MV-4-11 (cell line): ENCODE data around the gene PRPS2.
A peak's percentile ranks its signal among the peaks of the same experiment; 100 is the strongest.

ENCODE experiments used
- DNase-seq: peaks from one replicate; lab custom pipeline; 2025; lab: John Stamatoyannopoulos, UW

The PRPS2 gene

GRCh38 chrX:12791257-12792228 is at the start of gene PRPS2:
TSS of gene PRPS2 (plus strand) at chrX:12791412. CDS start at chrX:12791498, 86 bp downstream.
- peak; percentile 38 for DNase-seq

- no peak for DNase-seq
Measured at GRCh38 chrX:12741416-12741815, 49.8 kb upstream of the PRPS2 start.

GRCh38 chrX:12747433-12747832 is 43.8 kb upstream of the PRPS2 start:
- DNase-seq: no peak

GRCh38 chrX:12751887-12752286 is 39.3 kb upstream of the PRPS2 start:
- no peak for DNase-seq

GRCh38 chrX:12753366-12753765 is 37.8 kb upstream of the PRPS2 start:
- DNase-seq: no peak

- DNase-seq: peak; percentile 46
Measured at GRCh38 chrX:12758291-12758690, 32.9 kb upstream of the PRPS2 start.

GRCh38 chrX:12767856-12768255 is 23.4 kb upstream of the PRPS2 start:
- DNase-seq: no peak

- DNase-seq: no peak
Measured at GRCh38 chrX:12768491-12768890, 22.7 kb upstream of the PRPS2 start.

GRCh38 chrX:12770440-12770839 is 20.8 kb upstream of the PRPS2 start:
- no peak for DNase-seq

- peak; percentile 81 for DNase-seq
Measured at GRCh38 chrX:12771445-12772069, 19.7 kb upstream of the PRPS2 start.

GRCh38 chrX:12777670-12778069 is 13.5 kb upstream of the PRPS2 start:
- DNase-seq: no peak

- no peak for DNase-seq
Measured at GRCh38 chrX:12779534-12779933, 11.7 kb upstream of the PRPS2 start.

- no peak for DNase-seq
Measured at GRCh38 chrX:12788645-12789044, 2.6 kb upstream of the PRPS2 start.

GRCh38 chrX:12789976-12790375 is 1.2 kb upstream of the PRPS2 start:
- DNase-seq: no peak

- DNase-seq: no peak
Measured at GRCh38 chrX:12790885-12791256, 341 bp upstream of the PRPS2 start.

- no peak for DNase-seq
Measured at GRCh38 chrX:12792711-12793110, 1.5 kb downstream of the PRPS2 start.

GRCh38 chrX:12794654-12795053 is 3.4 kb downstream of the PRPS2 start:
- no peak for DNase-seq

- DNase-seq: no peak
Measured at GRCh38 chrX:12798601-12799000, 7.4 kb downstream of the PRPS2 start.

GRCh38 chrX:12799118-12799517 is 7.9 kb downstream of the PRPS2 start:
- no peak for DNase-seq

- DNase-seq: peak; percentile 65
Measured at GRCh38 chrX:12802741-12803140, 11.5 kb downstream of the PRPS2 start.

GRCh38 chrX:12804655-12805054 is 13.4 kb downstream of the PRPS2 start:
- DNase-seq: no peak

- DNase-seq: no peak
Measured at GRCh38 chrX:12805333-12805732, 14.1 kb downstream of the PRPS2 start.

GRCh38 chrX:12811658-12812057 is 20.4 kb downstream of the PRPS2 start:
- DNase-seq: no peak
